ENCODE measurements around the gene TMEM212.

DNA sequence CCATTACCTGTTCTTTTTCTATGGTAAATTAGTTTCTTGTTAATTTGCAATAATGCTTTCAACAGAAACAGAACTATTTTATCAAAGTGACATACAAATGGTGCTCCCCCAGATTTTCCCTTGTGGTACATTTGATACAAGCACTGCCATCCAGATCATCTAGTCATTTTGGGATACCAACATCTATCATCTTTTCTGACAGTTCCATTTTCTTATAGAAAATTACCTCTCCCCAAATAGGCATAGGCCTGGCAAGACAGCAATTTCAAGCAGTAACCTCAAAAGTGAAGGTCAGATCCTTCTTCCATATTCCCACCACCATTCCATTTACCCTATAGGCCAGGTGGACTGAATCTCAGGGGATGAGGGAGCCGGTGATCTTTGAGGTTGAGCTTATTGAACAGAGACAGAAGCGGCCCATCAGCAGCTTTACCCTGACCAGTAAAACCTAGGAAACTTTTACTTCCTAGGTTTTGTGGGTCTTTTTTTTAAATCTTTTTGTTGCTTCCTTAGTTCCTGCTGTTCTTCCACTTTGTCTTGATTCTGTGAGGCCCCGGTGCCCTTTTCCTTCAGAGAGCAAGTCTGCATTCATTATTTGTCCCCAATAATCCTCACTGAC is 29.8 kb upstream of the TMEM212 start:
- TF ChIP-seq, protein P1, sequence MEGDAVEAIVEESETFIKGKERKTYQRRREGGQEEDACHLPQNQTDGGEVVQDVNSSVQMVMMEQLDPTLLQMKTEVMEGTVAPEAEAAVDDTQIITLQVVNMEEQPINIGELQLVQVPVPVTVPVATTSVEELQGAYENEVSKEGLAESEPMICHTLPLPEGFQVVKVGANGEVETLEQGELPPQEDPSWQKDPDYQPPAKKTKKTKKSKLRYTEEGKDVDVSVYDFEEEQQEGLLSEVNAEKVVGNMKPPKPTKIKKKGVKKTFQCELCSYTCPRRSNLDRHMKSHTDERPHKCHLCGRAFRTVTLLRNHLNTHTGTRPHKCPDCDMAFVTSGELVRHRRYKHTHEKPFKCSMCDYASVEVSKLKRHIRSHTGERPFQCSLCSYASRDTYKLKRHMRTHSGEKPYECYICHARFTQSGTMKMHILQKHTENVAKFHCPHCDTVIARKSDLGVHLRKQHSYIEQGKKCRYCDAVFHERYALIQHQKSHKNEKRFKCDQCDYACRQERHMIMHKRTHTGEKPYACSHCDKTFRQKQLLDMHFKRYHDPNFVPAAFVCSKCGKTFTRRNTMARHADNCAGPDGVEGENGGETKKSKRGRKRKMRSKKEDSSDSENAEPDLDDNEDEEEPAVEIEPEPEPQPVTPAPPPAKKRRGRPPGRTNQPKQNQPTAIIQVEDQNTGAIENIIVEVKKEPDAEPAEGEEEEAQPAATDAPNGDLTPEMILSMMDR (IDR thresholded peaks at IDR 0.05; ENCODE audit: borderline replicate concordance, extremely low read depth, low read length, poor library complexity, severe bottlenecking), result no peak
- no peak for TF ChIP-seq EZH2 (IDR thresholded peaks at IDR 0.05; ENCODE audit: borderline replicate concordance, low read depth, low read length, severe bottlenecking)
